ENCODE results near the gene KCTD3.

KCTD3 gene

DNA sequence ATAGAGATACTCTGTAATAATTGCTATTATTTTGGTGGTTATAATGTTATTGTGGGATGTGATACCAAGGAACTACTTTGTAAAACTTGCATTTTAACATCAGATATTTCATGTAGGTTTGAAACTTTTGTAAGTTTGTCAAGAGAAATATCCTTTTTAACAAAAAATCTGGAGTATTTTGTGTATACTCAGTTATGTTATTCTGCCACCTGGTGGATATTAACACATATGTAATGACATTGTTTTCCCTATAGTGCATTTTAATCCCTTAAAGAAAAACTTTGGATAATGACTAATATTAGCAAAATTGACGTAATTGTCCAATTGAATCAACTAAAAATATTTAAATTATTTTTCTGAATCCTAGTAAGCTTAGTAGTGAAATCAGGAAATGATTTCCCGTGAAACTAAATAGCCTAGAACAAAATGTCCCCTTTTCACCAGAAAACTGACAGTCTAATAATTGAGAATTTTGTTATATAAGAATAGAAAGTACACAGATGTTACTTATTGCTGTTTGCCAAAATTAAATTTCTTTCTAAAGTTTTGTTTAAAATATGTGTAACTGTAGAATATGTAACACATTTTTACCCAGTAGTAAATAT is 39.6 kb downstream of the KCTD3 start:
- no peak overlapping the region for H3K9ac ChIP-seq (ENCODE audit: low read length)
- no peaks in the 10 kb centered on the region; the same call in 1 of the 2 replicates for H3K4me1 ChIP-seq (ENCODE audit: control insufficient read depth, insufficient read depth, low read length)
- H3K36me3 ChIP-seq (ENCODE audit: control insufficient read depth, insufficient read depth, low read length) = peaks cover 50% of the 10 kb centered on the region
- H3K27me3 ChIP-seq (ENCODE audit: control insufficient read depth, insufficient read depth, low read length) = no peaks in the 10 kb centered on the region
- no peak overlapping the region for H3K4me3 ChIP-seq (ENCODE audit: low read depth, low read length)
- H3K27ac ChIP-seq (ENCODE audit: low read depth, low read length) = no peak overlapping the region
- no peaks in the 10 kb centered on the region for H3K9me3 ChIP-seq (ENCODE audit: control insufficient read depth, insufficient read depth, low read depth, low read length)

DNA sequence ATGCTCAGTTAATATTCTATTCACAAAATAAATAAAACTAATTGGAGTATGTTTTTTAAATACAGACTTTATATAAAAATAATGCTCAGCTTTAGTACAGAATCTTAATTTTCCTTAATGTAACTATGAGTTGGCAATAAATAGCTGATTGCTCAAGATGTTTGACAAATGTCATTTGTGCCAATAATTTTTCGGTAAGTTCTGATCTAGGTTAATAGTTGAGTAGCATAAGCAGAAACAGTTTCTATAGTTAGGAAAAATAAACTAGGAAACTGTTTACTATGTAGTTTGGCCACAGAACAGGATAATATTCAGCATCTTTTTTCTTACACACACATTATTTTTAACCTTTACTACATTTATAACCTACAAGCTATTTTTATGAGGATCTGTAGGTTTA is 40.3 kb downstream of the KCTD3 start:
- no peak overlapping the region for H3K9ac ChIP-seq (ENCODE audit: low read length)
- peaks cover 52% of the 10 kb centered on the region for H3K36me3 ChIP-seq (ENCODE audit: control insufficient read depth, insufficient read depth, low read length)
- H3K27me3 ChIP-seq (ENCODE audit: control insufficient read depth, insufficient read depth, low read length) = no peaks in the 10 kb centered on the region
- H3K4me3 ChIP-seq (ENCODE audit: low read depth, low read length) = no peak overlapping the region
- no peaks in the 10 kb centered on the region; the same call in 1 of the 2 replicates for H3K4me1 ChIP-seq (ENCODE audit: control insufficient read depth, insufficient read depth, low read length)
- H3K9me3 ChIP-seq (ENCODE audit: control insufficient read depth, insufficient read depth, low read depth, low read length) = no peaks in the 10 kb centered on the region
- H3K27ac ChIP-seq (ENCODE audit: low read depth, low read length) = no peak overlapping the region

DNA sequence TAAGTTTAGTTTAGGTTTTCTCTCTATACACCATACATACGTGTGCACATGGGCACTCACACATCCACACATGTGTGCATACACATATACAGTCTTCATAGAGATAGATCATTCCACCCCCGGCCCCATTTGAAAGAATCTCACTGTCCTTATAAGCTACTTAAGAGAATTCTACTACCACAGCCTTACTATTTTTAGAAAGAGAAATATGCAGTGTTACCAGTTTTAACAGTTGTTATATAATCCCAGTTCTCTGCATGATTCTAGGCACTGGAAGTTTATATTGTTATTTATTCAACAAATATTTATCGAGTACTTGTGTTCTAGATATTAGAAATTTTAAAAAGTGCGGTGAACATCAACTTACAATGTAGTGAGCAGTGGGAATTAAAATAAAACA is 41.5 kb downstream of the KCTD3 start:
- Histone ChIP-seq H3K9ac (ENCODE audit: low read length) (no peak overlapping the region), H3K36me3 (ENCODE audit: control insufficient read depth, insufficient read depth, low read length) (peaks cover 60% of the 10 kb centered on the region), H3K27me3 (ENCODE audit: control insufficient read depth, insufficient read depth, low read length) (no peaks in the 10 kb centered on the region), H3K9me3 (ENCODE audit: control insufficient read depth, insufficient read depth, low read depth, low read length) (no peaks in the 10 kb centered on the region), H3K27ac (ENCODE audit: low read depth, low read length) (no peak overlapping the region), H3K4me3 (ENCODE audit: low read depth, low read length) (no peak overlapping the region), H3K4me1 (ENCODE audit: control insufficient read depth, insufficient read depth, low read length) (no peaks in the 10 kb centered on the region; the same call in 1 of the 2 replicates)

DNA sequence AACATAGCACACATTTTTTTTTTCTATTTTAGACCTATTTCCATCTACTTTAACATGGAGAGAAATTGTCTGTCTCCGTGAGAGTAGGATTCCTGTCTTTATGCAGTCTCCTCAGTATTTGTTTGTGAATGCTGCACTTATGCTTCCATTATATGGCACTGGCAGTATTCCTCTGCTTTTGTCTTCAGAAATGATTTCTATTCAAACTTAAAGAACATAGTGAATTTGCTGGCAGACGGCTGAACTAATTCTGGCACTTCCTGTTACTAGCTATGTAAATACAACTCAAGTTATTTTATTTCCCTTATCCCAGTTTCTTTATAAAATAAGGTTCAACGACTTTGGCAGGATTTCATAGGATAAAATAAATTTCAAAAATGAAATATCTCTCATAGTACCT is 45.3 kb downstream of the KCTD3 start:
- Histone ChIP-seq H3K36me3 (ENCODE audit: control insufficient read depth, insufficient read depth, low read length) (peaks cover 59% of the 10 kb centered on the region), H3K9me3 (ENCODE audit: control insufficient read depth, insufficient read depth, low read depth, low read length) (no peaks in the 10 kb centered on the region), H3K27ac (ENCODE audit: low read depth, low read length) (no peak overlapping the region), H3K4me3 (ENCODE audit: low read depth, low read length) (no peak overlapping the region), H3K4me1 (ENCODE audit: control insufficient read depth, insufficient read depth, low read length) (no peaks in the 10 kb centered on the region), H3K9ac (ENCODE audit: low read length) (no peak overlapping the region), H3K27me3 (ENCODE audit: control insufficient read depth, insufficient read depth, low read length) (no peaks in the 10 kb centered on the region)

DNA sequence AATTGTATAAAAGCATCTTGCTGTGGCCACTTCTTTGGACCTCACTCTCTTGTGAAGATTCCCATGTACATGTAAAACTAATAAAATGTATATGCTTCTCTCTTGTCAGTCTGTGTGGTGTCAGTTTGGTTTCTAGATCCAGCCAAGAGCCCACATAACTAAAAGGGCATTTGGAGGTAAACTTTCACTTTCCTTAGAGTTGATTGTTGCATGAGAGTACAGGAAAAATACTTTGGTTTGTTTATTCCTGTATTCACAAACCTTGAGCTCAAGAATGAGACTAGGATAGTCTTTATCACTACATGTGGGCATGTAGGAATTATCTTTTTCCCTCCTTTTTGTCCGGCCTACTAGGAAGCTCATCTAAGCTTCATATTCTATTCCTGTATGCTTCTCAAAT is 50.9 kb downstream of the KCTD3 start:
- H3K4me1 ChIP-seq (ENCODE audit: control insufficient read depth, insufficient read depth, low read length) = no peaks in the 10 kb centered on the region
- peaks cover 47% of the 10 kb centered on the region for H3K36me3 ChIP-seq (ENCODE audit: control insufficient read depth, insufficient read depth, low read length)
- H3K27ac ChIP-seq (ENCODE audit: low read depth, low read length) = no peak overlapping the region
- H3K9me3 ChIP-seq (ENCODE audit: control insufficient read depth, insufficient read depth, low read depth, low read length) = no peaks in the 10 kb centered on the region
- no peaks in the 10 kb centered on the region for H3K27me3 ChIP-seq (ENCODE audit: control insufficient read depth, insufficient read depth, low read length)
- no peak overlapping the region for H3K4me3 ChIP-seq (ENCODE audit: low read depth, low read length)
- H3K9ac ChIP-seq (ENCODE audit: low read length) = no peak overlapping the region

DNA sequence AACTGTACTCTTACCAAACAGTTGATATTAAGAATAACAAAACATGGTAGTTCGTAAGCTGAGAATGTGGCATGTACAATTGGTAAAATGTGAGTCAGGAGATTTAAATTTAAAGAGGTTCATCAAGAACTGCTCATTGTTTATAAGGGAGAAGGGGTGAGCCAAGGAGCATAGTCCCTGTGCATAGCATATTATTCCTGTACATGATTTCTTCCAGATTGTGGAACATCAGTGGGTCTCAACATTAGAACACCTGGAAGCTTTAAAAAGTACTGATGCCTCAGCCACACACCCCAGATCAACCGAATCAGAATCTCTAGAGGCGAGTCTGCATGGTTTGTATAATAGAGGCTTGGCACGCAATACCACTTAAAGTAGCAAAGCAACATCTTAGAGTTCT is 56.1 kb downstream of the KCTD3 start:
- Histone ChIP-seq H3K9ac (ENCODE audit: low read length) (no peak overlapping the region), H3K36me3 (ENCODE audit: control insufficient read depth, insufficient read depth, low read length) (peaks cover 29% of the 10 kb centered on the region), H3K4me3 (ENCODE audit: low read depth, low read length) (no peak overlapping the region), H3K27me3 (ENCODE audit: control insufficient read depth, insufficient read depth, low read length) (no peaks in the 10 kb centered on the region), H3K27ac (ENCODE audit: low read depth, low read length) (no peak overlapping the region), H3K9me3 (ENCODE audit: control insufficient read depth, insufficient read depth, low read depth, low read length) (no peaks in the 10 kb centered on the region), H3K4me1 (ENCODE audit: control insufficient read depth, insufficient read depth, low read length) (no peaks in the 10 kb centered on the region)

DNA sequence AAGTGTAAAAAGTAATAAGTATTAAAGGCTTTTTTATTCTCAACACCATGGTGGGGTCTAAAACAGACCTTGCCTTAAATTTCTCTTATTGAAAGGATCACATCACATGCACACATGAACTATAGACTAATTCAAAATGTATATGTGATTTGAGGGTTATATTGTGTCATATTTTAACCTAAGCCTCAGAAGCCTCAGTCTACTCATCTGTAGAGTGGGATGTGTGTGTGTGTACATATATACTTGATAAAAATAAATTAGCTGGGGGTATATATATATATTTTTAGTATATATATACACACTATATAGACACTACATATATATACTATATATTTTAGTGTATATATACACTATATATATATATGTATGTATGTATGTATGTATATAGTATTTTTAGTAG is 58.8 kb downstream of the KCTD3 start:
- no peaks in the 10 kb centered on the region for H3K27me3 ChIP-seq (ENCODE audit: control insufficient read depth, insufficient read depth, low read length)
- no peaks in the 10 kb centered on the region for H3K4me1 ChIP-seq (ENCODE audit: control insufficient read depth, insufficient read depth, low read length)
- no peaks in the 10 kb centered on the region for H3K9me3 ChIP-seq (ENCODE audit: control insufficient read depth, insufficient read depth, low read depth, low read length)
- H3K4me3 ChIP-seq (ENCODE audit: low read depth, low read length) = no peak overlapping the region
- H3K9ac ChIP-seq (ENCODE audit: low read length) = no peak overlapping the region
- H3K27ac ChIP-seq (ENCODE audit: low read depth, low read length) = no peak overlapping the region
- H3K36me3 ChIP-seq (ENCODE audit: control insufficient read depth, insufficient read depth, low read length) = peaks cover 5% of the 10 kb centered on the region

DNA sequence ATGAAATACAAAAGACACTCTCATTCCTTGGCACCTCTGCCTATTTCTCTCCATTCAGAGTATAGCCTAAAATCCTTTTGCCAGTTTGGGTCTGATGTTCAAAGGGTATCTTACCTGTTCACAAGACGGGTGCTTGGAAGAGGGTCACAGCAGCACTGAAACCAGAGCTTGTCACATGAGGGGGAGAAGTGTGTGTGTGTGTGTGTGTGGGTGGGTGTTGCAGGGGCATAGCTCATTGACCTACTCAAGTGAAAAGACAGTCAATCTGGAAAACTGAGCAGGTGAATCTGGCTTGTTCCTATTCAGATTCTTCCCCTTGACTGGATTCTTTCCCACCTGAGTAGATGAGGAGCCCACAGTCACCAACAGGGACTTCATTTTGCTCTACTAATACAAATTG is 63.9 kb downstream of the KCTD3 start:
- Histone ChIP-seq H3K9me3 (ENCODE audit: control insufficient read depth, insufficient read depth, low read depth, low read length) (no peaks in the 10 kb centered on the region), H3K4me1 (ENCODE audit: control insufficient read depth, insufficient read depth, low read length) (no peaks in the 10 kb centered on the region)

DNA sequence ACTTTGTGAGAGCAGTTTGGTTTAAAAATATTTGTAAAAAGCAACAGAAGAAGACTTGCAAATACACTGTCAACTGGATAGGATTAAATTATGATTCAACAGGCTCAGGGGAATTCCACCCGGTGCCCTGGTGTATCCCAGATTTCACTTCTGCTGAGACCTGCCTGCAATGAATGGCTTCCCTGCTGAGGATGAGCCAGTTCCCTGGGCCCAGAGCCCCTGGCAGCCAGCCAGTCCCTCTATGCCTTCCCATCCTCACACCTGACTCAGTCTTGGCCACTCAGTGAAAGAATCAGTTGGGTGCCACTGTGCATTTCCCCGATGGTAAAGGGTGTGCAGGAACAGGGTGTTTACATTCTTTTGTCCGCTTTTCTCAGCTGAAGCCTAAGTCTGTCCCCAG is 64.4 kb downstream of the KCTD3 start:
- no peaks in the 10 kb centered on the region for H3K36me3 ChIP-seq (ENCODE audit: control insufficient read depth, insufficient read depth, low read length)

More for the DNA sequence above, 63.9 kb downstream of the KCTD3 start:
- Histone ChIP-seq H3K9ac (ENCODE audit: low read length) (no peak overlapping the region), H3K4me3 (ENCODE audit: low read depth, low read length) (no peak overlapping the region), H3K36me3 (ENCODE audit: control insufficient read depth, insufficient read depth, low read length) (no peaks in the 10 kb centered on the region), H3K27me3 (ENCODE audit: control insufficient read depth, insufficient read depth, low read length) (no peaks in the 10 kb centered on the region), H3K27ac (ENCODE audit: low read depth, low read length) (no peak overlapping the region)

DNA sequence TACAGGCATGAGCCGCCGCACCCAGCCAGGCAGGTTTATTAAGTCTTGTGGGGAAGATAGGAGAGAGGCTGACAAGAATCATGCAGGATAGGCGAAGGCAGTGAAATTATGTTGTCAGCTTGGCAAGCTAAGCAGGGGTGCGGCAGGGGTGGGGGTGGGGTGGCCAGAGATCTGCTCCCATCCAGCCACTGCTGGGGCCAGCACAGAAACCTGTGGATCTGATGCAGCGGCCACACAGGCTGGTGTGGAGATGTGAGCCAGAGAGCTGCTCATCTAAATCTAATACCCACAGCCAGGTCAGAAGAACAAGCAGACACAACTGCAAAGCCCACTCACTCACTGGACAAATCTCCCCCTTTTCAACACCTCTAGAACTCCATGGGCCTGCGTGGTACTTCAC is 68.7 kb downstream of the KCTD3 start:
- no peaks in the 10 kb centered on the region for H3K9me3 ChIP-seq (ENCODE audit: control insufficient read depth, insufficient read depth, low read depth, low read length)
- no peaks in the 10 kb centered on the region for H3K36me3 ChIP-seq (ENCODE audit: control insufficient read depth, insufficient read depth, low read length)
- H3K27me3 ChIP-seq (ENCODE audit: control insufficient read depth, insufficient read depth, low read length) = no peaks in the 10 kb centered on the region
- no peak overlapping the region for H3K4me3 ChIP-seq (ENCODE audit: low read depth, low read length)
- H3K27ac ChIP-seq (ENCODE audit: low read depth, low read length) = no peak overlapping the region
- H3K4me1 ChIP-seq (ENCODE audit: control insufficient read depth, insufficient read depth, low read length) = 0 out of 2 replicates have a peak, but pooled peaks cover 9% of the 10 kb centered on the region
- no peak overlapping the region for H3K9ac ChIP-seq (ENCODE audit: low read length)

More for the DNA sequence above, 64.4 kb downstream of the KCTD3 start:
- Histone ChIP-seq H3K4me3 (ENCODE audit: low read depth, low read length) (no peak overlapping the region), H3K27me3 (ENCODE audit: control insufficient read depth, insufficient read depth, low read length) (no peaks in the 10 kb centered on the region), H3K9me3 (ENCODE audit: control insufficient read depth, insufficient read depth, low read depth, low read length) (no peaks in the 10 kb centered on the region), H3K27ac (ENCODE audit: low read depth, low read length) (no peak overlapping the region), H3K4me1 (ENCODE audit: control insufficient read depth, insufficient read depth, low read length) (0 out of 2 replicates have a peak, but pooled peaks cover 3% of the 10 kb centered on the region), H3K9ac (ENCODE audit: low read length) (no peak overlapping the region)

DNA sequence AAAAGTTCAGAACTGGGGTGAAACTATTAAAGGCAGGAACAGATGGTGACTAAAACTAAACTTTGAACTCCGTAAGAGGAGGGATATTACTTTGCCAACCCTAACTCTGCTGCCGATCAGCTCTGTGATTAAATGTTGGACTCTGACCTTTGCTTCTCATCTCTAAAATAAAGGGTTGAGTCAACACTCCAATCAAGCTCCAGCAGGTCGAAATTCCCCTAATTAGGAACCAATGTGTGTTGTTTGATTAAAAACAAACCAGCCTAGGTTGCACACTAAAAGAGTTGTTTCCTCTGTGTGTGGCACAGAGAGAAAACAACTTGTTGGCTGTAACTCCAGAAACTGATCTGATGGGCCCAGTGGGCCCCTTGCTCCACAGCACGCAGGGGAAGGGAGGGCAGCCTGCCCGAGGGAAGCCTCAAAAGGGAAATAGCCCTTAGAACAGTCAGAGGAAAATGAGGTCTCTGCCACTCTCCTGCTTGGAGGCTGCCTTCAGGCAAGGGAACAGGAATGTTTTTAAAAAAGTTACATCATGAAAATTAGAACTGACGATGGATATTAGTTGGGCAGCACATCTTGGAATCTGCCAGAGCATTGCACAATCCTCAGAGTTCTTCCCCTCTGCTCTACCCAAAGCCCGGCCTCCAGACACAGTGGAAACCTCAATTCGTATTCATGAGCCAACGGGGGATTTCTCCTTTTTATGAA is 69.3 kb downstream of the KCTD3 start:
- Histone ChIP-seq H3K9me3 (ENCODE audit: control insufficient read depth, insufficient read depth, low read depth, low read length) (no peaks in the 10 kb centered on the region), H3K27ac (ENCODE audit: low read depth, low read length) (no peak overlapping the region), H3K9ac (ENCODE audit: low read length) (no peak overlapping the region), H3K4me3 (ENCODE audit: low read depth, low read length) (no peak overlapping the region), H3K36me3 (ENCODE audit: control insufficient read depth, insufficient read depth, low read length) (no peaks in the 10 kb centered on the region), H3K4me1 (ENCODE audit: control insufficient read depth, insufficient read depth, low read length) (0 out of 2 replicates have a peak, but pooled peaks cover 9% of the 10 kb centered on the region), H3K27me3 (ENCODE audit: control insufficient read depth, insufficient read depth, low read length) (no peaks in the 10 kb centered on the region)

Measured in HUES6 (cell line).